ENCODE measurements around the gene NTHL1.

NTHL1 gene

DNA sequence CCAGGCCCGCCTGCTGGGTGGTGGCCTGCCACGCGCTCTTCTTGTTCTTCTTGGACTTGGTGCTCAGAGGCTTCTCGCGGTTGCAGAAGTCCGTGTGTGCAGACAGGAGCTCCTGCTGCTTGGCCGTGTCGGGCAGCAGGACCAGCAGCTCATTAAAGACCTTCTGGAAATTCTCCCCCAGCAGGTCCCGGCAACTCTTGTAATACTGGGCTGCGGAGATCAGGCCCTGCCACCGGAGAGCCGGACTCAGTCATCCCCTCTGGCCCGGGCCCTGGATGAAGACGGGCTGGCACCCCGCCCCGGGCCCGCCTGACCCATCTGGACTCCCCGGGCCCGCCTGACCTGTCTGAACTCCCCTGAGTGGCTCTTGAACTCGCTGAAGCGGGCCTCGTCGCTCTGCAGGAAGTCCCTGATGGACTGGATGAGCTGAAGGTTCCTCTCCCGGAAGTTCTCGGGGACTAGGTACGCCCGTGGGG is 49.2 kb downstream of the NTHL1 start:
- in situ Hi-C loops (cut with HindIII; ENCODE audit: low sequenced_read_pairs), result no loop called here

DNA sequence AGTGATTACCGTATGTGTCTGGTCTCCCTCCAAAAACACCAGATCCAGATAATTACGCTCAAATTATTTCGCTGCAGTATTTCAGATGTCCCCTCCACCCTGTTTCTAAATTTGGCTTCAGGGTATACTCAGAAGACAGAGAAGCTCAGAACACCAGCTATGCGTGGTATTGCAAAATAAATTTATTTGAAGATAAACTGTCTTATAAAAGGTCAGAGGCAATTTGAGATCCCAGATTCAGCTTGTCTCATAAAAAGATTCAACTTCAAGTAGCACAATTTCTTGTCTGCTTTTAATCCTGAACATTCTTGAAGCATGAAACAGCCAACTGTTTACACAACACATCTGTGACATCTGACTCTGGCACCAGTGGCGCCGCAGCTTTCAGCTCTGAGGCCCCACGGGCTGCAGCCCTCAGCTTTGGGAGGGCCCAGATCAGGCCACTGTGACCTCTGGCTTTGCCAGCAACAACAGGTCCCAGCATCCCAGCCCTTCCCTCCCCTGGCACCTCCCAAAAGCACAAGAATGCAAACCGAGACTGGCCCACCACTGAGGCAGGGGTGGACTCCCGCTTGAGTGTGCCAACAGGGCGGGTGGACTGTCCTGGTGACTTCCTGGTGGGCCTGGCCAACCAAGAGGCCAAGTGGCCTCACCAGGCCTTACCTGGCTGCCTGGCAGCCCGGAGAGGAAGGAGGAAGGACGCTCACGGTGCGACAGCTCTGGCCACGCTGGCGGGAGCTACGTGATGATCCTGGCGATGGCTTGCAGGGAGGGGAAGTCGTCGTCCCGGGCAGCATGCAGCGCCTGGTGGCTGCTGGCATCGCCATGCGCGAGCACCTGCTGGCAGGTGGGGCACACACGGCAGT is 49.9 kb downstream of the NTHL1 start:
- in situ Hi-C loops (cut with HindIII; ENCODE audit: low sequenced_read_pairs), result no loop called here

GRCh38 chr16:1993731-1994131 is 53.9 kb downstream of the NTHL1 start:
- in situ Hi-C loops (cut with HindIII; ENCODE audit: low sequenced_read_pairs), result no loop called here

DNA sequence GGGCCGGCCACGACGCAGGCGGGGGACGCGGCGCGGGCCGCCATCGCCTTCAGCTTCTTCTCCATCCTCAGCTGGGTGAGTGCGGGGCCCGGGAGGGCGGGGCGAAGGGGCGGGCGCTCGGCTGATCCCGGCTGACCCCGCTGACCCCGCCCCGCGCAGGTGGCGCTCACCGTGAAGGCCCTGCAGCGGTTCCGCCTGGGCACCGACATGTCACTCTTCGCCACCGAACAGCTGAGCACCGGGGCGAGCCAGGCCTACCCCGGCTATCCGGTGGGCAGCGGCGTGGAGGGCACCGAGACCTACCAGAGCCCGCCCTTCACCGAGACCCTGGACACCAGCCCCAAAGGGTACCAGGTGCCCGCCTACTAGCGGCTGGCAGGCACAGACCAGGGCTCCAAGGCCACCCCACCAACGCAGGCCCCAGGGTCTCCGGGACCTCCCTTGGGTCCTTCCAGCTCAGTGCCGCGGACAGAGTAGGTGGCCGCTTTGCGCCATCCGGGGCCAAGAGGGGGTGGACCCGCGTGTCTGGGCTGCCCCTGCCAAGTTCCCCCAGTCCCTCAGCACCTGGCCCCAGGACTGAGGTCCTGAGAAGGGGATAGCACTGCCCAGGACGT is 54.8 kb downstream of the NTHL1 start:
- in situ Hi-C loops (cut with HindIII; ENCODE audit: low sequenced_read_pairs), result no loop called here

DNA sequence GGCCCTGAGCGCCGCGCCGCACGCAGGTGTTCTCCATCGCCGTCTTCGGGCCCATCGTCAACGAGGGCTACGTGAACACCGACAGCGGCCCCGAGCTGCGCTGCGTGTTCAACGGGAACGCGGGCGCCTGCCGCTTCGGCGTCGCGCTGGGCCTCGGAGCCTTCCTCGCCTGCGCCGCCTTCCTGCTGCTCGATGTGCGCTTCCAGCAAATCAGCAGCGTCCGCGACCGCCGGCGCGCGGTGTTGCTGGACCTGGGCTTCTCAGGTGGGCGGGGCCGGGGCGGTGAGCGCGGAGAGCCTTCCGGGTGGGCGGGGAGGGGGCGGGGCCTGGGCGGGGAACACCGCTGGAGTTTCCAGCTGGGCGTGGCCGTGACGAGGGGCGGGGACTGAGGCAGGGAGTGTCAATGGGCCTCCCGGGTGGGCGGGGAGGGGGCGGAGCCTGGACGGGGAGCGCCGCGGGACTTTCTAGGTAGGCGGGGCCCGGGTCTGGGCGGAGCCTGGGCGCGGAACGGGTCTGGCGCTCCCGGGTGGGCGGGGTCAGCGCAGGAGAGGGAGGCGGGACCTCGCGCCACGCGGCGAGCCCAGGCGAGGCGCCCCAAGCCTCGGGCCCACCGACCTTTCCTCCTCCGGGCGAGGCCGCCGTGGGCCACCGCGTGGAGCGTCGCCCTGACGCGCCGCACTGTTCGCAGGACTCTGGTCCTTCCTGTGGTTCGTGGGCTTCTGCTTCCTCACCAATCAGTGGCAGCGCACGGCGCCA is 55.5 kb downstream of the NTHL1 start:
- in situ Hi-C loops (cut with HindIII; ENCODE audit: low sequenced_read_pairs), result no loop called here

GRCh38 chr16:1991588-1991947 is 56.1 kb downstream of the NTHL1 start:
- in situ Hi-C loops (cut with HindIII; ENCODE audit: low sequenced_read_pairs), result no loop called here

- in situ Hi-C loops (cut with HindIII; ENCODE audit: low sequenced_read_pairs), result no loop called here
These were observed 56.5 kb downstream of the NTHL1 start for GRCh38 chr16:1991135-1991551.

GRCh38 chr16:1990351-1991134 is 57.1 kb downstream of the NTHL1 start:
- in situ Hi-C loops (cut with HindIII; ENCODE audit: low sequenced_read_pairs), result no loop called here

GRCh38 chr16:1990101-1990350 is 57.6 kb downstream of the NTHL1 start:
- in situ Hi-C loops (cut with HindIII; ENCODE audit: low sequenced_read_pairs), result no loop called here
